Measurements from ENCODE around the gene PLEKHA4. TPM values are rescaled to one million over a fixed set of nuclear protein-coding genes. Genes with fewer than 3 reads are reported as not detected.
"Not testable (repeated sequence)": the region's sequence is repeated elsewhere in the genome, so short reads cannot be mapped to it uniquely, and the experiment has no call there.

PLEKHA4 gene
- total RNA-seq, 1 donor, result 21.4 TPM

- no peak for TF ChIP-seq CTCF (IDR thresholded peaks at IDR 0.05; ENCODE audit: extremely low read depth, low read depth, low read length)
- no peak for DNase-seq (ENCODE audit: insufficient read length, low spot score, missing footprints)
- Histone ChIP-seq H4K20me1 (ENCODE audit: insufficient read depth, low read length) (no peaks in the 10 kb centered on the region), H2AFZ (ENCODE audit: low read length) (peak overlapping the region; percentile 88), H3K4me2 (ENCODE audit: insufficient read depth, low read length) (peak overlapping the region; percentile 85), H3K9me3 (ENCODE audit: low read depth, low read length) (no peaks in the 10 kb centered on the region), H3K36me3 (ENCODE audit: insufficient read depth, low read length) (no peaks in the 10 kb centered on the region), H3K4me1 (ENCODE audit: insufficient read depth, low read length) (peaks cover 13% of the 10 kb centered on the region), H3K79me2 (ENCODE audit: insufficient read depth, low read length) (no peaks in the 10 kb centered on the region), H3K27ac (ENCODE audit: low read depth, low read length) (no peak overlapping the region), H3K27me3 (ENCODE audit: insufficient read depth, low read length) (no peaks in the 10 kb centered on the region), H3K4me3 (ENCODE audit: insufficient read depth, low read length) (no peak overlapping the region)
These were observed 74.1 kb downstream of the PLEKHA4 start for GRCh38 chr19:48794291-48794690.

GRCh38 chr19:48793271-48793670, 75.1 kb downstream of the PLEKHA4 start:
- no peak overlapping the region for H3K27ac ChIP-seq (ENCODE audit: low read depth, low read length)
- DNase-seq (ENCODE audit: insufficient read length, low spot score, missing footprints), result peak; percentile 36
- no peaks in the 10 kb centered on the region for H3K36me3 ChIP-seq (ENCODE audit: insufficient read depth, low read length)
- no peak overlapping the region for H2AFZ ChIP-seq (ENCODE audit: low read length)
- peaks cover 9% of the 10 kb centered on the region for H3K4me1 ChIP-seq (ENCODE audit: insufficient read depth, low read length)
- H3K4me2 ChIP-seq (ENCODE audit: insufficient read depth, low read length), result no peak overlapping the region
- no peaks in the 10 kb centered on the region for H3K79me2 ChIP-seq (ENCODE audit: insufficient read depth, low read length)
- no peaks in the 10 kb centered on the region for H4K20me1 ChIP-seq (ENCODE audit: insufficient read depth, low read length)
- H3K9me3 ChIP-seq (ENCODE audit: low read depth, low read length), result no peaks in the 10 kb centered on the region
- H3K27me3 ChIP-seq (ENCODE audit: insufficient read depth, low read length), result no peaks in the 10 kb centered on the region
- H3K4me3 ChIP-seq (ENCODE audit: insufficient read depth, low read length), result no peak overlapping the region
- TF ChIP-seq CTCF (IDR thresholded peaks at IDR 0.05; ENCODE audit: extremely low read depth, low read depth, low read length), result no peak

- H3K4me2 ChIP-seq (ENCODE audit: insufficient read depth, low read length); H4K20me1 ChIP-seq (ENCODE audit: insufficient read depth, low read length); H3K4me3 ChIP-seq (ENCODE audit: insufficient read depth, low read length); H3K27ac ChIP-seq (ENCODE audit: low read depth, low read length); H3K4me1 ChIP-seq (ENCODE audit: insufficient read depth, low read length); H3K79me2 ChIP-seq (ENCODE audit: insufficient read depth, low read length); H2AFZ ChIP-seq (ENCODE audit: low read length); DNase-seq (ENCODE audit: insufficient read length, low spot score, missing footprints); H3K9me3 ChIP-seq (ENCODE audit: low read depth, low read length); H3K36me3 ChIP-seq (ENCODE audit: insufficient read depth, low read length); H3K27me3 ChIP-seq (ENCODE audit: insufficient read depth, low read length): not testable (repeated sequence)
These were observed 81.1 kb downstream of the PLEKHA4 start for GRCh38 chr19:48787331-48787730.

Small RNAs within 50 kb of the gene (small RNA-seq; reads per million reads assigned to genes)
- not detected for gene RNU6-317P

Other genes starting within 250 kb of the PLEKHA4 start
- gene RPL18, start 249.4 kb downstream of the PLEKHA4 start, total RNA-seq, result 1,357 and 1,526 TPM in 2 replicates
- 13.0 and 13.3 TPM in 2 replicates for gene SPHK2, start 249.1 kb downstream of the PLEKHA4 start, total RNA-seq
- gene DBP, start 231.2 kb downstream of the PLEKHA4 start, total RNA-seq, result 14.5 and 18.3 TPM in 2 replicates
- 1.8 and 2.7 TPM in 2 replicates for gene CA11, start 222.4 kb downstream of the PLEKHA4 start, total RNA-seq
- under 0.01 and 0.29 TPM in 2 replicates for gene NTN5, start 195.6 kb downstream of the PLEKHA4 start, total RNA-seq
- gene FUT2, start 172.6 kb downstream of the PLEKHA4 start, total RNA-seq, result not detected in 2 replicates
- gene MAMSTR, start 148.9 kb downstream of the PLEKHA4 start, total RNA-seq, result 0.36 and 0.59 TPM in 2 replicates
- 2.1 and 3.6 TPM in 2 replicates for gene RASIP1, start 128.0 kb downstream of the PLEKHA4 start, total RNA-seq
- not detected in 2 replicates for gene IZUMO1, start 121.7 kb downstream of the PLEKHA4 start, total RNA-seq
- gene FUT1, start 116.0 kb downstream of the PLEKHA4 start, total RNA-seq, result under 0.01 TPM in 1 of 2 replicates, not detected in the other
- not detected in 2 replicates for gene FGF21, start 113.1 kb downstream of the PLEKHA4 start, total RNA-seq
- gene BCAT2, start 57.6 kb downstream of the PLEKHA4 start, total RNA-seq, result 29.7 and 30.1 TPM in 2 replicates
- gene HSD17B14, start 32.1 kb downstream of the PLEKHA4 start, total RNA-seq, result 1.8 and 2.1 TPM in 2 replicates
- 70.4 and 84.0 TPM in 2 replicates for gene PPP1R15A, start 3.8 kb upstream of the PLEKHA4 start, total RNA-seq
- gene TULP2, start 30.1 kb upstream of the PLEKHA4 start, total RNA-seq, result not detected in 2 replicates
- gene NUCB1, start 31.7 kb upstream of the PLEKHA4 start, total RNA-seq, result 242 and 300 TPM in 2 replicates
- 0.29 and 0.36 TPM in 2 replicates for gene DHDH, start 65.1 kb upstream of the PLEKHA4 start, total RNA-seq
- 78.4 and 78.9 TPM in 2 replicates for gene BAX, start 86.3 kb upstream of the PLEKHA4 start, total RNA-seq
- gene FTL, start 96.7 kb upstream of the PLEKHA4 start, total RNA-seq, result 3,966 and 4,197 TPM in 2 replicates
- 25.6 and 44.5 TPM in 2 replicates for gene GYS1, start 124.7 kb upstream of the PLEKHA4 start, total RNA-seq
- gene RUVBL2, start 125.3 kb upstream of the PLEKHA4 start, total RNA-seq, result 113 and 122 TPM in 2 replicates
- not detected in 2 replicates for gene LHB, start 148.5 kb upstream of the PLEKHA4 start, total RNA-seq
- gene CGB3, start 155.7 kb upstream of the PLEKHA4 start, total RNA-seq, result not detected in 2 replicates
- not detected in 2 replicates for gene CGB2, start 163.3 kb upstream of the PLEKHA4 start, total RNA-seq
- 0.29 TPM in 1 of 2 replicates, not detected in the other for gene CGB1, start 168.3 kb upstream of the PLEKHA4 start, total RNA-seq
- not detected in 2 replicates for gene CGB5, start 175.2 kb upstream of the PLEKHA4 start, total RNA-seq
- 0.29 TPM in 1 of 2 replicates, not detected in the other for gene CGB8, start 180.5 kb upstream of the PLEKHA4 start, total RNA-seq
- gene CGB7, start 189.1 kb upstream of the PLEKHA4 start, total RNA-seq, result under 0.01 and 0.29 TPM in 2 replicates
- gene NTF4, start 196.2 kb upstream of the PLEKHA4 start, total RNA-seq, result not detected in 2 replicates
- gene KCNA7, start 204.1 kb upstream of the PLEKHA4 start, total RNA-seq, result not detected in 2 replicates
- 105 and 111 TPM in 2 replicates for gene SNRNP70, start 216.8 kb upstream of the PLEKHA4 start, total RNA-seq
- 5.6 and 6.2 TPM in 2 replicates for gene LIN7B, start 245.8 kb upstream of the PLEKHA4 start, total RNA-seq

All from osteoblast (primary cell).